Coronary artery (tissue), 2 donors: Measurements from ENCODE around the gene MTHFD1L.
A peak's percentile ranks its signal among the peaks of the same experiment; 100 is the strongest.

Source experiments
- DNase-seq: peaks from one replicate; pipeline ENCODE4 v3.0.0-alpha.2; 2017; ENCODE audit warnings: low spot score
- H3K27ac ChIP-seq, 2 donors: fragments of 200-600 bp; sonication (generic); one replicate each; pipeline ENCODE4 v1.5.1; 2016 to 2019
- H3K4me3 ChIP-seq: fragments of 200-600 bp; sonication (generic); 2 replicates; pipeline ENCODE4 v1.5.1; 2016; ENCODE audit warnings: mild to moderate bottlenecking, moderate library complexity
- TF ChIP-seq, protein P1 (sequence below): fragments of 200-600 bp; sonication (generic); IDR thresholded peaks from one replicate; pipeline ENCODE4 v1.5.1; 2019; ENCODE audit warnings: antibody characterized with exemption

The MTHFD1L gene

DNA sequence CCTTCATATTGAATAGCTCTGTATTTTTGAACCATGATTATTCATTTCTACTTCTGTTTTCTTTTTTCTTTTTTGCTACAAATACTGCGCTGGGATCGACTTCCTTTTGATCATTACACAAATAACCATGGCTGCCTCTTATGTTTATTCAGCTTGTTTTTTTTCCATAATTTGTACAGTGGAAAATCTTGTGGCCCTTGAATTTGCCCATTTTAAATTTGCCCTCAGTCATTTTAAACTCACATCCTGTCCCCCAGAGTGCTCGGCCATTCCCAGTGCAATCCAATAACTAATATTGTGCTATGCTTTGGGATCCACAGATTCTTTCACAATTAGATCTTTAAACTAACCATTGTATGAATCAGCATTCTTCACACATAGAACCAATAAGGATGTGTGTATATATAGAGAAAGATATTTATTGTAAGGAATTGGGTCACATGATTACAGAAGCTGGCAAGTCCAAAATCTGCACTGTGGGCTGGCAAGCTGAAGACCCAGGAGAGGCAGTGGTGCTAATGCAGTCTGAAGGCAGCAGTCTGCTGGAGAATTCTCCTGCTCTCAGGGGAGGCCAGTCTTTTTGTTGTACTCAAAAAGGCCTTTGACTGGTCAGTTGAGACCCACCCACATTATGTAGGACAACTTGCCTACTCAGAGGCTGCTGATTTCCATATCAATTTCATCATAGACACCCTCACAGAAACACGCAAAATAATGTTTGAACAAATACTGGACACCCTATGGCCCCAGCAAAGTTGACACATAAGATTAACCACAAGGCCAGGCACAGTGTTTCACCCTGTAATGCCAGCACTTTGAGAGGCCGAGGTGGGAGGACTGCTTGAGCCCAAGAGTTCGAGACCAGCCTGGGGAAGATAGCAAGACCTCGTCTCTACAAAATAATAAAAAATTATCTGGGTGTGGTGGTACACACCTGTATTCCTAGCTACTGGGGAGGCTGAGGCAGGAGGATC lies 147.1 kb downstream of the MTHFD1L start:
- Histone ChIP-seq H3K27ac (peak overlapping the region in 1 of 2 donors; percentile 15), H3K4me3 (no peak overlapping the region)
- TF ChIP-seq, protein P1, sequence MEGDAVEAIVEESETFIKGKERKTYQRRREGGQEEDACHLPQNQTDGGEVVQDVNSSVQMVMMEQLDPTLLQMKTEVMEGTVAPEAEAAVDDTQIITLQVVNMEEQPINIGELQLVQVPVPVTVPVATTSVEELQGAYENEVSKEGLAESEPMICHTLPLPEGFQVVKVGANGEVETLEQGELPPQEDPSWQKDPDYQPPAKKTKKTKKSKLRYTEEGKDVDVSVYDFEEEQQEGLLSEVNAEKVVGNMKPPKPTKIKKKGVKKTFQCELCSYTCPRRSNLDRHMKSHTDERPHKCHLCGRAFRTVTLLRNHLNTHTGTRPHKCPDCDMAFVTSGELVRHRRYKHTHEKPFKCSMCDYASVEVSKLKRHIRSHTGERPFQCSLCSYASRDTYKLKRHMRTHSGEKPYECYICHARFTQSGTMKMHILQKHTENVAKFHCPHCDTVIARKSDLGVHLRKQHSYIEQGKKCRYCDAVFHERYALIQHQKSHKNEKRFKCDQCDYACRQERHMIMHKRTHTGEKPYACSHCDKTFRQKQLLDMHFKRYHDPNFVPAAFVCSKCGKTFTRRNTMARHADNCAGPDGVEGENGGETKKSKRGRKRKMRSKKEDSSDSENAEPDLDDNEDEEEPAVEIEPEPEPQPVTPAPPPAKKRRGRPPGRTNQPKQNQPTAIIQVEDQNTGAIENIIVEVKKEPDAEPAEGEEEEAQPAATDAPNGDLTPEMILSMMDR, result no peak
- DNase-seq, result no peak

DNA sequence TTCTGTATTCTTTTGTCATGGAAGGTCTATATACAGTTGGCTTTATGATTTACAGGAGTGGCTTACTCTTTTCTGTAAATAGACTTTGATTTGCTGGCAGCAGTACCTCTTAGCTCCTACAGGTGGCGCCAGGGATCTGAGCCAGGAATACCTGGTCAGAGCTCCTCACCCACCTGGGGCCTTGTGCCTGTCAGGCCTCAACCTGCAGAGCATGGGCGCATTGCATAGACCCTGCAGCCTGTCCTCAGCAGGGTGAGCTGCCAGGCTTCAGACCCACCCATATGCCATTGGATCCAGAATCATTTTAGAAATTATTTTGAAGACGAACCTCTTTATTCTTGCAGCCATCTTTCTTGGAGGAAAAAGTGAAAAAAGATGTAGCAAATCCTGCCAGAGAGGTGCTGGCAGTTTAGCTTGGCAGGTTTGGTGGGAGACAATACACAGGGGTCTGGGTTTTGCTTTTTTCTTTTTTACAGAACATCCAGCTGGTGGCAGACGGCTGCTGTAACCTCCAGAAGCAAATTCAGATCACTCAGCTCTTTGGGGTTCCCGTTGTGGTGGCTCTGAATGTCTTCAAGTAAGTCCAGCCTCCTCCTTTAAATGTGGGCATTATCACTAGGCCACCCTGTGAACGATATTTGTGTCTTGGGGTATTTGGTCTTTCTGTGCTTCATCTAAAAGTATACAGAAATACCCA lies 149.1 kb downstream of the MTHFD1L start:
- DNase-seq, result no peak
- Histone ChIP-seq H3K27ac (peak overlapping the region in 1 of 2 donors; percentile 8), H3K4me3 (no peak overlapping the region)
- TF ChIP-seq, protein P1, result peak; percentile 92

DNA sequence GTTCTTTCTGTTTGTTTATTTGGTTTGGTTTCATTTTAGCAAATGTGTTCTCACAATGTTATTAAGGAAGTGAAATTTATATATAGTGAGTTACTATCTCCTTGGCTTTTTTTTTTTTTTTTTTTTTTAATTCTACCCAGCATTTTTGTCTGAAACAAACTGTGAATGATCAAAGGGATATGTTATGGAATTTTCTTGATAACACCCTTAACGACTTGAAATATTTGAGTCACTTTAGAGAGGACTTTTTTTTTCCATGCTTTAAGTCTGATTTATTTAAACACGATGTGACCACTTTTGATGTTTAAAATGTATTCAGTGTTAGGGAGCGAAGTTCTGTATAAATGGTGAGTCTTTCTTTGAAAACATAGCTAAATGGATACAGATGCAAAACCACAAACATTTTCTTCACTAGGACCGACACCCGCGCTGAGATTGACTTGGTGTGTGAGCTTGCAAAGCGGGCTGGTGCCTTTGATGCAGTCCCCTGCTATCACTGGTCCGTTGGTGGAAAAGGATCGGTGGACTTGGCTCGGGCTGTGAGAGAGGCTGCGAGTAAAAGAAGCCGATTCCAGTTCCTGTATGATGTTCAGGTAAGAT lies 149.7 kb downstream of the MTHFD1L start:
- no peak overlapping the region for H3K4me3 ChIP-seq
- H3K27ac ChIP-seq, result no peak overlapping the region
- DNase-seq, result no peak
- TF ChIP-seq, protein P1, result no peak

DNA sequence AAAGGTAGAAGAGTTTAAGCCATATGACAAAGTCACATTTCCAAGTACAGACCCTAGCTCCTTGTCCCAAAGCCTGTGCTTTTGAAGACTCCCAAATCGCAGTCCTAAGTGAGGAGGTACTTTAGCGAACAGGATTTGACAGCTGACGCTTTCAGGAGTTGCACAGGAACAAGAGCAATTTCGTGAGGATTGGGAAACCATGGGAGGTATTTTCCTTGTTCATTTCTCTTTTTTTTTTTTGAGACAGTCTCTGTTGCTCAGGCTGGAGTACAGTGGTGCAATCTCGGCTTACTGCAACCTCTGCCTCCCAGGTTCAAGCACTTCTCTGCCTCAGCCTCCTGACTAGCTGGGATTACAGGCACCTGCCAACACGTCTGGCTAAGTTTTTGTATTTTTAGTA lies 150.6 kb downstream of the MTHFD1L start:
- H3K4me3 ChIP-seq, result no peak overlapping the region
- DNase-seq, result no peak
- TF ChIP-seq, protein P1, result no peak
- H3K27ac ChIP-seq, result no peak overlapping the region

DNA sequence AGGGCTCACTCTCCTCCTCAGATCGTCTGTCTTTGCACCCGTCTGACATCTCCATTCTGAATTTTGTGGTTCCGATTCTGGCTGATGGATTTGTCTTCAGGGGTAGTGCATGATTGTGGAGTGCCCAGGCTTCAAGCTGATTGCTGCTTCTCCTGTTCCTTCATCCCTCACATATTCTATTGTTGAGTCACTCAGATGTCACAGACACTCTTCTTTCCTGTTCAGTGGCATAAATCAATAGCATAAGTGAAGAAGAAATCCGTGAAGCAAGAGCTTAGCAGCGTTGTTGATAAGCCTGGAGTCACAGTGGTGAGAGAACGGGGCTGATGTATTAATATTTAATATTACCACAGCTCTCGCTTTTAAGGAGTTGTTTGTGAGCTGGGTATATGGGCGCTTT lies 152.5 kb downstream of the MTHFD1L start:
- no peak overlapping the region for H3K27ac ChIP-seq
- no peak for DNase-seq

DNA sequence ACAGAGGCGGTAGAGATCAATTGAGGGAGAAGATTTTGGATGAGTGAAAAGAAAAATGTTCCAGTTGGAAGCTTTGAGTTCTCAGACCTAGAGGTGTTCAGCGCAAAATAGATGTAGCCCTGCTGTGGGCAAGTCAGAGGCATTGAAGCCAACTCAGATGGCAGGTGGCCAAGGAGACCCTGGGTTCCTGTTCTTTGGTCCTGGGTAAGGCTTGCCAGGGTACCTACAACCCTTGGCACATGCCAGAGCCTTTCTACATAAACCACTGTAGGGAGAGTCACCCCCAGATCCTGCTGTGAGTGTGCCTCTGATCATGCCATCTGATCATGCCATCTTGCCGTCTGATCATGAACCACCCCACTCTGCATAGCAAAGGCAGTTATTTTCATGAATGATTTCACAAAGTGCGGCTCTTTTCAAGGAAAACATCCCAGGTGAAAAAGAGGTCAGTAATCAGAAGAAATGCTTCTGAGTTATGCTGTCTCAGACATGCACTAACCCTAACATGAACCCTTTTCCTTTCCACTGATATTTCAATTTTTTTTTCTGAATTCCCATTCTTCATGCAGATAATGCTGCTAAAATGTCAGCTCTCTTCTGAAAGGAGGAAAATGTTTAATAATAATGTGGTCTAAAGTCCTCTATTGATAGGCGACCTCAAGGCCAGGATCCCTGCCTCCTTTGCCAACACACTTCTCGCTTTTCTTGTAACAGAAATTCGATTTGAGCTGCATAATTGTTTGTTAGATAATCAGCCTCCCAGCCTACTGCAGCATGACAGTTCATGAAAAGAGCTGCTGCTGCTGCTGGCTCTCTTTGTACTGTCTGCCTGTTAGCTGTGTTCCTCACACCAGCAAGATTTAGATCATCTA lies 153.6 kb downstream of the MTHFD1L start:
- no peak overlapping the region for H3K4me3 ChIP-seq
- TF ChIP-seq, protein P1, result no peak

More for the DNA sequence above, 152.5 kb downstream of the MTHFD1L start:
- TF ChIP-seq, protein P1, result no peak
- H3K4me3 ChIP-seq, result no peak overlapping the region

More for the DNA sequence above, 153.6 kb downstream of the MTHFD1L start:
- DNase-seq, result no peak
- H3K27ac ChIP-seq, result peak overlapping the region in 1 of 2 donors; percentile 24
